SK-N-SH (cell line): ENCODE results near the gene TULP1. TPM values are rescaled to one million over a fixed set of nuclear protein-coding genes. Genes with fewer than 3 reads are reported as not detected.

Experiments used
- CTCF ChIA-PET: fragments of 300-600, 350-600 bp; formaldehyde crosslinking; extraction: SDS; loops from one replicate; lab custom pipeline; 2021; lab: Yijun Ruan, JAX
- POLR2A ChIA-PET: fragments of 350-600 bp; sonication (Branson Sonifier 250); formaldehyde crosslinking; extraction: SDS; loops from one replicate; lab custom pipeline; 2020; ENCODE audit warnings: antibody characterized with exemption, inconsistent platforms; lab: Yijun Ruan, JAX
- DNase-seq: peaks from one replicate; pipeline ENCODE4 v3.0.0; 2012
- H2AFZ ChIP-seq: fragments of 200-600 bp; sonication (generic); 2 replicates; pipeline ENCODE4 v1.8.1; 2016; ENCODE audit warnings: antibody characterized with exemption, mild to moderate bottlenecking, low read depth
- H3F3A ChIP-seq: fragments of 200-600 bp; sonication (generic); replicated peaks from 2 replicates; pipeline ENCODE3; 2016; ENCODE audit warnings: antibody characterized with exemption, mild to moderate bottlenecking; ENCODE audit not compliant: insufficient read depth
- H3K27ac ChIP-seq, 2 experiments: fragments of 200-500 bp in 1 of 2; fragments of 200-600 bp in 1 of 2; sonication (Bioruptor generic) in 1 of 2; sonication (generic), shearing (Covaris generic) in 1 of 2; 2 replicates each; pipeline versions ENCODE4 v1.5.1 to v1.6.1; 2014 to 2016; ENCODE audit warnings: low read depth in 2 of 2, inconsistent platforms in 1 of 2, low read length in 1 of 2, mild to moderate bottlenecking in 1 of 2, mixed read lengths in 1 of 2
- H3K27me3 ChIP-seq: fragments of 200-600 bp; sonication (generic), shearing (Covaris generic); 2 replicates; pipeline ENCODE4 v1.6.1; 2016; ENCODE audit warnings: mixed run types; ENCODE audit not compliant: insufficient read depth
- H3K36me3 ChIP-seq, 2 experiments: fragments of 200-500 bp in 1 of 2; fragments of 200-600 bp in 1 of 2; sonication (Bioruptor generic) in 1 of 2; sonication (generic) in 1 of 2; replicated peaks in 1 of 2; 2 replicates each; pipeline versions ENCODE3 to v1.5.1; 2014 to 2016; ENCODE audit warnings: low read length in 1 of 2, mild to moderate bottlenecking in 1 of 2; ENCODE audit not compliant: insufficient read depth in 2 of 2, control insufficient read depth in 1 of 2
- H3K4me1 ChIP-seq, 2 experiments: fragments of 200-500 bp in 1 of 2; fragments of 200-600 bp in 1 of 2; sonication (Bioruptor generic) in 1 of 2; sonication (generic), shearing (Covaris generic) in 1 of 2; 2 replicates each; pipeline versions ENCODE4 v1.5.1 to v1.6.1; 2014 to 2016; ENCODE audit warnings: low read depth in 1 of 2, low read length in 1 of 2, mixed run types in 1 of 2; ENCODE audit not compliant: insufficient read depth in 2 of 2, control insufficient read depth in 1 of 2
- H3K4me2 ChIP-seq: fragments of 200-600 bp; sonication (generic), shearing (Covaris generic); 2 replicates; pipeline ENCODE4 v1.6.1; 2017; ENCODE audit warnings: mixed run types
- H3K4me3 ChIP-seq, 2 experiments: fragments of 200-500 bp in 1 of 2; fragments of 200-600 bp in 1 of 2; sonication (Bioruptor generic) in 1 of 2; sonication (generic), shearing (Covaris generic) in 1 of 2; 2 replicates each; pipeline versions ENCODE4 v1.5.1 to v1.8.1; 2014 to 2016; ENCODE audit warnings: low read depth in 2 of 2, inconsistent platforms in 1 of 2, low read length in 1 of 2, mild to moderate bottlenecking in 1 of 2, mixed read lengths in 1 of 2, moderate library complexity in 1 of 2
- H3K79me2 ChIP-seq: fragments of 200-600 bp; sonication (generic); 2 replicates; pipeline ENCODE4 v1.8.1; 2017; ENCODE audit warnings: mild to moderate bottlenecking; ENCODE audit not compliant: insufficient read depth
- H3K9ac ChIP-seq: fragments of 200-600 bp; sonication (generic); 2 replicates; pipeline ENCODE4 v1.6.1; 2017; ENCODE audit warnings: mixed run types
- H3K9me2 ChIP-seq: fragments of 200-600 bp; sonication (generic); 2 replicates; pipeline ENCODE4 v1.6.1; 2017; ENCODE audit warnings: mixed run types
- H3K9me3 ChIP-seq: fragments of 200-600 bp; sonication (generic); 2 replicates; pipeline ENCODE4 v1.6.1; 2017; ENCODE audit warnings: mixed run types, mild to moderate bottlenecking, moderate library complexity
- H4K20me1 ChIP-seq: fragments of 200-600 bp; sonication (generic); 2 replicates; pipeline ENCODE4 v1.6.1; 2017; ENCODE audit warnings: mild to moderate bottlenecking, mixed run types; ENCODE audit not compliant: insufficient read depth
- CHD2 ChIP-seq: fragments of 150-350 bp; IDR thresholded peaks from 2 replicates; pipeline ENCODE4 v1.6.1; 2018; ENCODE audit warnings: low read length; ENCODE audit not compliant: partially characterized antibody
- EP300 ChIP-seq, 2 experiments: IDR thresholded peaks; 2 replicates each; pipeline versions ENCODE4 v1.4.0 to v1.6.1; 2012; ENCODE audit warnings: borderline replicate concordance in 1 of 2, low read depth in 1 of 2, low read length in 1 of 2
- FOXJ3 ChIP-seq: sonication (generic); formaldehyde crosslinking; IDR thresholded peaks from 2 replicates; pipeline ENCODE4 v1.5.1; 2020; ENCODE audit warnings: mild to moderate bottlenecking, missing genetic modification reagents
- FOXM1 ChIP-seq: IDR thresholded peaks from 2 replicates; pipeline ENCODE4 v1.4.0; 2012; ENCODE audit warnings: low read depth, mild to moderate bottlenecking
- GABPA ChIP-seq: IDR thresholded peaks from 2 replicates; pipeline ENCODE4 v1.4.0; 2012; ENCODE audit warnings: low read depth, mild to moderate bottlenecking
- GATA2 ChIP-seq: sonication (generic); formaldehyde crosslinking; IDR thresholded peaks from 2 replicates; pipeline ENCODE4 v1.5.0; 2020; ENCODE audit warnings: mild to moderate bottlenecking, missing genetic modification reagents
- JUND ChIP-seq: IDR thresholded peaks from 2 replicates; pipeline ENCODE4 v1.4.0; 2012
- NFIC ChIP-seq: IDR thresholded peaks from 2 replicates; pipeline ENCODE4 v1.4.0; 2012; ENCODE audit warnings: borderline replicate concordance
- POLR2AphosphoS5 ChIP-seq: IDR thresholded peaks from 2 replicates; pipeline ENCODE4 v1.6.1; 2012; ENCODE audit warnings: low read depth, low read length
- RAD21 ChIP-seq: IDR thresholded peaks from 2 replicates; pipeline ENCODE4 v1.6.1; 2012; ENCODE audit warnings: mild to moderate bottlenecking, low read length
- RCOR1 ChIP-seq: fragments of 150-350 bp; IDR thresholded peaks from 2 replicates; pipeline ENCODE4 v1.6.1; 2017; ENCODE audit warnings: antibody characterized with exemption, low read length
- SIN3A ChIP-seq: IDR thresholded peaks from 2 replicates; pipeline ENCODE4 v1.6.1; 2012; ENCODE audit warnings: low read depth, mild to moderate bottlenecking, low read length, moderate library complexity, borderline replicate concordance
- TAF1 ChIP-seq: IDR thresholded peaks from 2 replicates; pipeline ENCODE4 v1.6.1; 2012; ENCODE audit warnings: low read depth, mild to moderate bottlenecking, low read length, moderate library complexity, borderline replicate concordance
- TEAD4 ChIP-seq: IDR thresholded peaks from 2 replicates; pipeline ENCODE4 v1.4.0; 2012; ENCODE audit warnings: mild to moderate bottlenecking, borderline replicate concordance; ENCODE audit not compliant: insufficient read depth
- YY1 ChIP-seq: IDR thresholded peaks from 2 replicates; pipeline ENCODE4 v1.4.0; 2012; ENCODE audit warnings: low read depth, mild to moderate bottlenecking
- WGBS: methylation state at CpG from one replicate; pipeline ENCODE4 v1.1.6; 2017; ENCODE audit warnings: low lambda C conversion rate; 5-methylcytosine and 5-hydroxymethylcytosine counted together
- polyA plus RNA-seq, 3 experiments: library from polyadenylated mRNA; depleted of rRNA; stranded (reverse); fragments of >200 nt; gene quantifications; 2 replicates each; pipeline ENCODE4 v1.2.3, GENCODE V29; 2012
- TF ChIP-seq, protein P1 (sequence below): IDR thresholded peaks from 2 replicates; pipeline ENCODE4 v1.4.0; 2012; ENCODE audit warnings: low read depth, borderline replicate concordance
- TF ChIP-seq, protein P2 (sequence below): IDR thresholded peaks from 2 replicates; pipeline ENCODE4 v1.4.0; 2012; ENCODE audit warnings: low read depth, borderline replicate concordance

Gene TULP1
- polyA plus RNA-seq, 1 of the 3 experiments (the other 2 are of a cell fraction) = not detected

DNA sequence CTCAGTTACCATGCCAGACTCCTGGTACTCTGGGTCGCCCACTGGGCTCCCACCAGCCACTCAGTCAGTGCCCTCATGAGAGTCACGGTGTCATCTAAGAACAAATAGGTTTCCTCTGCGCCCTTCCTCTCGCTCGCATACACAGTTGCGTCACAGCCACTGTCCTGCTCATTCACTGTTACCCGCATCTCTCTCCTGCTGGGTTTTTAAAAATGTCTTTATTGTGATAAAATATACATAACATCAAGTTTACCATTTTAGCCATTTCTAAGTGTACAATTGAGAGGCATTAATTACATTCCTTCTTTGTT lies 19.8 kb downstream of the TULP1 start:
- Histone ChIP-seq H3K27me3 (no peaks in the 10 kb centered on the region), H3K36me3 (no peaks in the 10 kb centered on the region), H3K4me2 (no peak overlapping the region), H3F3A (peaks cover 2% of the 10 kb centered on the region), H3K79me2 (peaks cover 25% of the 10 kb centered on the region; the same call in 1 of the 2 replicates), H3K9ac (no peak overlapping the region), H3K27ac (no peak overlapping the region), H3K4me1 (peaks cover 22 to 58% of the 10 kb centered on the region in 2 experiments; a peak in 2 of 4 replicates), H3K9me3 (no peaks in the 10 kb centered on the region)
- WGBS = 96% methylated on average over 7 of the region's 7 CpGs
- ChIA-PET POLR2A (no interaction called here), CTCF (interaction anchor here (1.4 kb wide), 1 partner anchor 26 kb away, joined by 3 read pairs; no protein-coding TSS in a partner anchor)
- DNase-seq = no peak
- no peak for TF ChIP-seq RAD21
- no peak for TF ChIP-seq TAF1
- TF ChIP-seq GABPA = no peak
- no peak for TF ChIP-seq RCOR1
- no peak for TF ChIP-seq SIN3A
- TF ChIP-seq, protein P1, sequence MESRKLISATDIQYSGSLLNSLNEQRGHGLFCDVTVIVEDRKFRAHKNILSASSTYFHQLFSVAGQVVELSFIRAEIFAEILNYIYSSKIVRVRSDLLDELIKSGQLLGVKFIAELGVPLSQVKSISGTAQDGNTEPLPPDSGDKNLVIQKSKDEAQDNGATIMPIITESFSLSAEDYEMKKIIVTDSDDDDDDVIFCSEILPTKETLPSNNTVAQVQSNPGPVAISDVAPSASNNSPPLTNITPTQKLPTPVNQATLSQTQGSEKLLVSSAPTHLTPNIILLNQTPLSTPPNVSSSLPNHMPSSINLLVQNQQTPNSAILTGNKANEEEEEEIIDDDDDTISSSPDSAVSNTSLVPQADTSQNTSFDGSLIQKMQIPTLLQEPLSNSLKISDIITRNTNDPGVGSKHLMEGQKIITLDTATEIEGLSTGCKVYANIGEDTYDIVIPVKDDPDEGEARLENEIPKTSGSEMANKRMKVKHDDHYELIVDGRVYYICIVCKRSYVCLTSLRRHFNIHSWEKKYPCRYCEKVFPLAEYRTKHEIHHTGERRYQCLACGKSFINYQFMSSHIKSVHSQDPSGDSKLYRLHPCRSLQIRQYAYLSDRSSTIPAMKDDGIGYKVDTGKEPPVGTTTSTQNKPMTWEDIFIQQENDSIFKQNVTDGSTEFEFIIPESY = no peak
- no peak for TF ChIP-seq CHD2
- TF ChIP-seq JUND = no peak
- TF ChIP-seq NFIC = no peak
- no peak for TF ChIP-seq GATA2 (CRISPR knock-in tag)
- TF ChIP-seq POLR2AphosphoS5 = no peak
- TF ChIP-seq TEAD4 = no peak
- no peak for TF ChIP-seq EP300 (IDR thresholded peaks at IDR 0.05; ENCODE audit: borderline replicate concordance in 1 of 2, low read depth in 1 of 2, low read length in 1 of 2)
- no peak for TF ChIP-seq FOXM1
- no peak for TF ChIP-seq YY1
- TF ChIP-seq FOXJ3 (CRISPR knock-in tag) = no peak
- TF ChIP-seq, protein P2, sequence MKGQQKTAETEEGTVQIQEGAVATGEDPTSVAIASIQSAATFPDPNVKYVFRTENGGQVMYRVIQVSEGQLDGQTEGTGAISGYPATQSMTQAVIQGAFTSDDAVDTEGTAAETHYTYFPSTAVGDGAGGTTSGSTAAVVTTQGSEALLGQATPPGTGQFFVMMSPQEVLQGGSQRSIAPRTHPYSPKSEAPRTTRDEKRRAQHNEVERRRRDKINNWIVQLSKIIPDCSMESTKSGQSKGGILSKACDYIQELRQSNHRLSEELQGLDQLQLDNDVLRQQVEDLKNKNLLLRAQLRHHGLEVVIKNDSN = no peak
- TF ChIP-seq, all 33 proteins: peak for 0
- H3K4me3 ChIP-seq = no peak overlapping the region
- H4K20me1 ChIP-seq = peaks cover 21% of the 10 kb centered on the region; the same call in 1 of the 2 replicates
- H3K9me2 ChIP-seq = no peaks in the 10 kb centered on the region
- H2AFZ ChIP-seq = no peak overlapping the region
